H9 (cell line): ENCODE data around the gene CAMK2B. TPM values are rescaled to one million over a fixed set of nuclear protein-coding genes. Genes with fewer than 3 reads are reported as not detected.

Source experiments
- DNase-seq: peaks from one replicate; pipeline ENCODE4 v3.0.0-alpha.2; 2017
- H2AFZ ChIP-seq: one replicate; pipeline ENCODE4 v1.6.1; 2013; ENCODE audit warnings: mild to moderate bottlenecking, low read length, control low read depth, moderate library complexity
- H2AK5ac ChIP-seq: 2 replicates; pipeline ENCODE4 v1.6.1; 2013; ENCODE audit warnings: low read length, control low read depth, mixed read lengths; ENCODE audit not compliant: insufficient read length
- H2BK120ac ChIP-seq: one replicate; pipeline ENCODE4 v1.6.1; 2013; ENCODE audit warnings: low read depth, mild to moderate bottlenecking, low read length, control low read depth, inconsistent platforms; ENCODE audit not compliant: poor library complexity, severe bottlenecking
- H2BK12ac ChIP-seq: 2 replicates; pipeline ENCODE4 v1.6.1; 2013; ENCODE audit warnings: low read length, control low read depth, mixed read lengths, low read depth; ENCODE audit not compliant: insufficient read length
- H2BK15ac ChIP-seq: 2 replicates; pipeline ENCODE4 v1.6.1; 2013; ENCODE audit warnings: low read depth, low read length, control low read depth
- H2BK20ac ChIP-seq: one replicate; pipeline ENCODE4 v1.6.1; 2013; ENCODE audit warnings: low read depth, mild to moderate bottlenecking, low read length, control low read depth, inconsistent platforms; ENCODE audit not compliant: poor library complexity, severe bottlenecking
- H2BK5ac ChIP-seq: 2 replicates; pipeline ENCODE4 v1.6.1; 2013; ENCODE audit warnings: low read length, control low read depth, mixed read lengths; ENCODE audit not compliant: insufficient read length
- H3K14ac ChIP-seq: 2 replicates; pipeline ENCODE4 v1.6.1; 2013; ENCODE audit warnings: low read length, control low read depth; ENCODE audit not compliant: insufficient read depth
- H3K18ac ChIP-seq: 2 replicates; pipeline ENCODE4 v1.6.1; 2013; ENCODE audit warnings: low read depth, mild to moderate bottlenecking, mixed read lengths, low read length, control low read depth; ENCODE audit not compliant: insufficient read length
- H3K23ac ChIP-seq: 2 replicates; pipeline ENCODE4 v1.6.1; 2013; ENCODE audit warnings: low read length, control low read depth, mixed read lengths, low read depth; ENCODE audit not compliant: insufficient read length
- H3K23me2 ChIP-seq: 2 replicates; pipeline ENCODE4 v1.6.1; 2013; ENCODE audit warnings: low read depth, mild to moderate bottlenecking, mixed read lengths, low read length, control low read depth; ENCODE audit not compliant: insufficient read length, poor library complexity, severe bottlenecking
- H3K27ac ChIP-seq: 2 replicates; pipeline ENCODE4 v1.5.1; 2013; ENCODE audit warnings: low read length, control low read depth, mixed read lengths, low read depth; ENCODE audit not compliant: insufficient read length
- H3K27me3 ChIP-seq: 2 replicates; pipeline ENCODE4 v1.6.1; 2013; ENCODE audit warnings: low read length, control low read depth, inconsistent platforms; ENCODE audit not compliant: insufficient read depth
- H3K4ac ChIP-seq: 2 replicates; pipeline ENCODE4 v1.6.1; 2013; ENCODE audit warnings: low read depth, mild to moderate bottlenecking, control low read depth, inconsistent platforms, low read length, moderate library complexity
- H3K4me1 ChIP-seq: 2 replicates; pipeline ENCODE4 v1.6.1; 2013; ENCODE audit warnings: low read length, control low read depth, inconsistent platforms; ENCODE audit not compliant: insufficient read depth
- H3K4me2 ChIP-seq: 2 replicates; pipeline ENCODE4 v1.6.1; 2013; ENCODE audit warnings: low read length, control low read depth, mixed read lengths; ENCODE audit not compliant: insufficient read length, insufficient read depth
- H3K56ac ChIP-seq: 2 replicates; pipeline ENCODE4 v1.6.1; 2013; ENCODE audit warnings: low read depth, mild to moderate bottlenecking, mixed read lengths, low read length, control low read depth; ENCODE audit not compliant: insufficient read length
- H3K79me1 ChIP-seq: 2 replicates; pipeline ENCODE4 v1.6.1; 2013; ENCODE audit warnings: low read depth, mild to moderate bottlenecking, moderate library complexity, low read length, control low read depth, inconsistent platforms; ENCODE audit not compliant: insufficient read depth, poor library complexity, severe bottlenecking
- H3K79me2 ChIP-seq: 2 replicates; pipeline ENCODE4 v1.6.1; 2013; ENCODE audit warnings: low read length, control low read depth, inconsistent platforms; ENCODE audit not compliant: insufficient read depth
- H3K9ac ChIP-seq: 2 replicates; pipeline ENCODE4 v1.6.1; 2013; ENCODE audit warnings: low read length, control low read depth, mixed read lengths; ENCODE audit not compliant: insufficient read length; ENCODE audit errors: extremely low read depth
- H3K9me3 ChIP-seq: one replicate; pipeline ENCODE4 v1.6.1; 2013; ENCODE audit warnings: low read depth, low read length, inconsistent platforms; ENCODE audit not compliant: control insufficient read depth
- H3T11ph ChIP-seq: one replicate; pipeline ENCODE4 v1.6.1; 2013; ENCODE audit warnings: mild to moderate bottlenecking, low read length, control low read depth, inconsistent platforms
- H4K20me1 ChIP-seq: one replicate; pipeline ENCODE4 v1.6.1; 2013; ENCODE audit not compliant: control insufficient read depth, insufficient read length, insufficient read depth
- H4K5ac ChIP-seq: 2 replicates; pipeline ENCODE4 v1.6.1; 2013; ENCODE audit warnings: low read depth, mild to moderate bottlenecking, mixed read lengths, low read length, control low read depth; ENCODE audit not compliant: insufficient read length
- H4K8ac ChIP-seq: replicated peaks from 2 replicates; pipeline ENCODE4 v1.6.1; 2013; ENCODE audit warnings: low read length, control low read depth, mixed read lengths, low read depth; ENCODE audit not compliant: insufficient read length
- H4K91ac ChIP-seq: 2 replicates; pipeline ENCODE4 v1.6.1; 2013; ENCODE audit warnings: low read depth, mild to moderate bottlenecking, moderate library complexity, mixed read lengths, low read length, control low read depth; ENCODE audit not compliant: insufficient read length
- H3K27ac Mint-ChIP-seq, 3 experiments: 2 replicates in 2 of 3; 3 replicates in 1 of 3; pipeline ENCODE4 v1.8.0; 2020 to 2021; ENCODE audit warnings: mixed read lengths in 3 of 3, mild to moderate bottlenecking in 1 of 3, moderate library complexity in 1 of 3
- H3K27me3 Mint-ChIP-seq: 2 replicates; pipeline ENCODE4 v1.8.0; 2021; ENCODE audit warnings: low read depth, mild to moderate bottlenecking, moderate library complexity, mixed read lengths
- H3K36me3 Mint-ChIP-seq, 3 experiments: 2 replicates in 2 of 3; 3 replicates in 1 of 3; pipeline ENCODE4 v1.8.0; 2020 to 2021; ENCODE audit warnings: low read depth in 3 of 3, mixed read lengths in 3 of 3; ENCODE audit not compliant: insufficient read depth in 1 of 3
- H3K4me1 Mint-ChIP-seq, 2 experiments: 2 replicates each; pipeline ENCODE4 v1.8.0; 2020; ENCODE audit warnings: mixed read lengths in 2 of 2
- H3K4me3 Mint-ChIP-seq, 2 experiments: 2 replicates in 1 of 2; 3 replicates in 1 of 2; pipeline ENCODE4 v1.8.0; 2020 to 2021; ENCODE audit warnings: mild to moderate bottlenecking in 2 of 2, mixed read lengths in 2 of 2, moderate library complexity in 1 of 2
- H3K9me3 Mint-ChIP-seq, 2 experiments: 2 replicates in 1 of 2; 3 replicates in 1 of 2; pipeline ENCODE4 v1.8.0; 2020; ENCODE audit warnings: mild to moderate bottlenecking in 2 of 2, mixed read lengths in 2 of 2, moderate library complexity in 1 of 2
- CTCF ChIP-seq: fragments of 200-600 bp; sonication (generic); conservative IDR thresholded peaks from 3 replicates; pipeline ENCODE4 v1.8.0; 2021; ENCODE audit warnings: antibody characterized with exemption, mild to moderate bottlenecking
- WGBS: extraction: QIAGEN DNeasy Blood & Tissue Kit; methylation state at CpG from one replicate; pipeline ENCODE4 v1.1.7; 2013; ENCODE audit warnings: missing lambda C conversion rate, low lambda C conversion rate, mixed read lengths; ENCODE audit not compliant: insufficient read length; ENCODE audit errors: extremely low coverage; 5-methylcytosine and 5-hydroxymethylcytosine counted together
- total RNA-seq: library from RNA; stranded (reverse); gene quantifications from 2 replicates; pipeline ENCODE4 v1.2.1, GENCODE V29; 2021

CAMK2B gene
- total RNA-seq, 1 experiment from 2014 or later = 0.17 TPM

GRCh38 chr7:44242091-44242490 is 83.3 kb downstream of the CAMK2B start:
- no CpG with 5 or more reads among the region's 10 CpGs for WGBS
- H2AK5ac ChIP-seq = no peak overlapping the region
- no peak overlapping the region for H3T11ph ChIP-seq
- no peak overlapping the region for H3K23ac ChIP-seq
- H4K20me1 ChIP-seq = peaks cover 3% of the 10 kb centered on the region
- no peak for DNase-seq
- no peak overlapping the region for H3K9ac ChIP-seq
- H2BK120ac ChIP-seq = no peak overlapping the region
- H2AFZ ChIP-seq = no peak overlapping the region
- peaks cover 0 to 1% (median 0%) of the 10 kb centered on the region in 3 experiments; a peak in 1 of 7 replicates for H3K36me3 Mint-ChIP-seq
- H3K4me2 ChIP-seq = no peak overlapping the region
- H3K14ac ChIP-seq = no peak overlapping the region; the same call in 1 of the 2 replicates
- no peaks in the 10 kb centered on the region for H3K79me1 ChIP-seq
- H3K56ac ChIP-seq = no peak overlapping the region
- H3K4ac ChIP-seq = no peak overlapping the region
- H4K91ac ChIP-seq = no peak overlapping the region
- no peak overlapping the region for H4K8ac ChIP-seq
- no peak overlapping the region for H3K27ac ChIP-seq
- H3K4me1 Mint-ChIP-seq = peaks cover 2 to 5% of the 10 kb centered on the region in 2 experiments; a peak in 1 of 4 replicates
- no peaks in the 10 kb centered on the region for H3K9me3 ChIP-seq
- TF ChIP-seq CTCF = no peak
- no peak overlapping the region for H3K4me3 Mint-ChIP-seq
- H3K27ac Mint-ChIP-seq = no peak overlapping the region
- H4K5ac ChIP-seq = no peak overlapping the region
- H2BK15ac ChIP-seq = no peak overlapping the region
- no peak overlapping the region for H2BK12ac ChIP-seq
- H3K18ac ChIP-seq = no peak overlapping the region
- H3K79me2 ChIP-seq = no peaks in the 10 kb centered on the region
- H3K9me3 Mint-ChIP-seq = no peaks in the 10 kb centered on the region; a peak in 1 of 5 replicates
- H2BK20ac ChIP-seq = no peak overlapping the region
- no peaks in the 10 kb centered on the region for H3K23me2 ChIP-seq
- H2BK5ac ChIP-seq = no peak overlapping the region
- peaks cover 1% of the 10 kb centered on the region; the same call in 1 of the 2 replicates for H3K27me3 Mint-ChIP-seq
- H3K27me3 ChIP-seq = no peaks in the 10 kb centered on the region
- H3K4me1 ChIP-seq = no peaks in the 10 kb centered on the region
